GM19324 (cell line): ENCODE measurements around the gene PLPP3.

Experiments
- ATAC-seq: cut with Tn5 transposase; IDR thresholded peaks from one replicate; pipeline ENCODE4 v1.9.1; 2021; ENCODE audit warnings: mild to moderate bottlenecking, moderate library complexity; ENCODE audit not compliant: unreplicated experiment, low FRiP score

The PLPP3 gene

DNA sequence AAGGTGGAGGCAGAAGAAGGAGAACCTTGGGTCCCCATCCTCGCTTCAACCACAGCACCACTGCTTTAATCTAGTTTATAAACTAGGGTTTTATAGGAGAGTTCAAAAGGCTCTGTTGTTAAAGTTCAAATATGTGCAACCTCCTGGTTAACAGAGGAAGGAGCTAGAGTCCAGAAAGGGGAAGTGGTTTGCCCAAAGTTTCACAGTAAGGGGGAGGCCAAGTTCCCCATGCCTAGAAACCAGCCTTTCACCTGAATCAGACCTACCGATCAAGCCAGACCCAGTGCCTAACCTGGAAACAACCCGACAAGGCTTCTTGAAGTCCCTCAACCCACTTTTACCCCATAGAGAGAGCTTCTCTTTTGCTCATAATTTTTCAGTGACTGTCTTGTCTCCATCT is 106.5 kb downstream of the PLPP3 start:
- peak; percentile 72 for ATAC-seq

GRCh38 chr1:56469640-56470371 is 109.6 kb downstream of the PLPP3 start:
- ATAC-seq, result no peak

DNA sequence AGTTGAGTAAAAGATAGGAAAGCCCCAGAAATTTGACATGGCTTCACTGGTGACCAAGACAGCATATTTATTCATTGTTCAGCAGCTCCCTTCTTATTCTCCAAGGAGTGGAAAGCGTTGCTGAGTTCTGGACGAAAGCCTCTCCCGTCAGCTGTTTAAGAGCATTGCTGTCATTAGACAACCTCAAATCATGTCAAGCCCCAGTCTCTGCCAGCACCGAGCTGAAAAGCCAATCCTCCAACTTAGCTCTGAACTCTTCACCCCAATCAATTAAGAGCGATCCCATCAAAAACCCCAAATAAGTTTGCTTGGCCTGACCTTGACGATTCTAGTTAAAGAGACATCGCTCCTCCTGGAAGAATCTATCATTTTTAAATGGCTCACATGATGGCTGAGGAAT is 110.8 kb downstream of the PLPP3 start:
- no peak for ATAC-seq

DNA sequence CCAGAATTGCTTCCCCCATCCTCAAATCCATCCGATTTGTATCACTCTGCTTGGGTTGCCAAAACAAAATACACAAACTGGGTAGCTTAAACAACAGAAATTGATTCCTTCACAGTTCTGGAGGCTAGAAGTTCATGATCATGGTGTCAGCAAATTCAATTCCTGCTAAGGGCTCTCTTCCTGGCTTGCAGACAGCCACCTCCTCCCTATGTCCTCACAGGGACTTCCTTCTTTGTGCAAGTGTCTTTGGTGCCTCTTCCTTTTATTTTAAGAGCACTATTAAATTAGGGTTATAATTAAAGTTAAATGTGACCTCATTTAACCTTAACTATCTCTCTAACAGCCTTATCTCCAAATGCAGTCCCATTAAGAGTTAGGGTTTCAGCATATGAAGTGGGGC is 112.8 kb downstream of the PLPP3 start:
- ATAC-seq, result no peak

DNA sequence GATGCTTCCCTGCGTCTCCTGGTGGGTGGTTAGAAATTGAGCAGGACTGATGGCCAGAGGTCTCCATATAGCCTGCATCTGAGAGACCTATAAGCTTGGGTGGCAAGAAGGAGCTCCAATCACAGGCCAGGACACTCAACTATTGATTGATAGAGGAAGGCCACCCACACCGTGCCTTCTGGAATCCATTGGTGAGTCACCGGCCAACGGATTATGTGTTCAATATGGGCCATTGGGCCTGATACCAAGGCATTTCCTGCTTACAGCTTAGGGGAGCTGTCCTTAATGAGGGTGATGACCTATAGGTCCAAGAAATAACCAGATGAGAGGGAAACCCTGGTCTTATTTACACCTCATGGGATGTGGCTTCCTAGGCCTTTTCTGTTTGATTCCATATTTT is 115.1 kb downstream of the PLPP3 start:
- no peak for ATAC-seq

DNA sequence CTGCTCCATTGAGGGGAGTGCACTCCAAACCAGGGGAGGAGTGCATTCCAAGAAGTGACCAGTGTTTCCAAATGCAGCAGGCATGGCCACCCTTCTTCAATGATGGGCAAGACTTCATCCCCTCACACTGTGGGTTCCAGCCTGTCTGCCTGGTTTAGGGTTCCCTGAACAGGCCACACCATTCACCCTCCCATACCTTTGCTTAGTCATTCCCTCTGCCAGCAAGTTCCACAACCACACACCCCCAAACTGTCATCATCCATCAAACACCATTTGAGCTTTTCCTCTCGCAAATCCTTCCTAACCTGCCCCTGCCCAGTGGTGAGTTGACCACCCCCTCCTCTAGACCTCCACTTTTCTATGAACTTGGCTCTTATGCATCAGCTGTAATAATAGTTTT is 116.0 kb downstream of the PLPP3 start:
- no peak for ATAC-seq

- ATAC-seq, result no peak
These were observed 117.2 kb downstream of the PLPP3 start for GRCh38 chr1:56462209-56462608.

- no peak for ATAC-seq
These were observed 117.9 kb downstream of the PLPP3 start for GRCh38 chr1:56461158-56462127.

- ATAC-seq, result no peak
These were observed 120.1 kb downstream of the PLPP3 start for GRCh38 chr1:56459260-56459659.

GRCh38 chr1:56457756-56458375 is 121.5 kb downstream of the PLPP3 start:
- ATAC-seq, result no peak

DNA sequence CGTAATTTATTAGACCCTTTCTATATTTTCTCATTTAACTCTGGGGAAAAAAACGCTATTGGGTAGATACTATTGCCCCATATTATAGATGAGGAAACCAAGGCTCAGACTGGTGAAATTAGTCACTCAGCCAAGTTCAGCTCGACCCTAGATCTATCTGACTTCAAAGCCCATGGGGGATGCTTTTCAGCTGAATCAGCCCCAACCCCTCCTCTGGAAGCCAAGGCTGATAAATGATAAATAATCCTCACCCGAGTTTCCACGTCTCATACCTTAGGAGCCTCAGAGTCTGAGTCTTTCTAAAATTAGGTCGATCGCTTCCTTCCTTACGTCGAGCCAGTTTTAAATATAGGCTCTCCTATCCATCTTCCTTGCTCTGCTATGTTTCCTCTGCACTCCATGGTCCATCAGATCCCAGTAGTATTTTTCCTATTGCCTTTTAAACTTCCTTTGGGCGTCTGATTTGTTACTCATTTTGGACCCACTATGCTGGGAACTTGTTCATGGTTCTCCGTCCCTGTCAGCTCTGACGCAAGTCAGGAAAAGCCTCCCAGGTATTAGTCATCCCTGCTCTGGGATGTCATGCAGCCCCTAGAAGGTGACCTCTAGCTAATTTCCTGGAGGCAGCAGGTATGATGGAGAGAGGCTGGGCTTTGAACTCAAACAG is 122.8 kb downstream of the PLPP3 start:
- no peak for ATAC-seq

GRCh38 chr1:56453417-56454078 is 125.8 kb downstream of the PLPP3 start:
- ATAC-seq, result no peak

- no peak for ATAC-seq
These were observed 126.3 kb downstream of the PLPP3 start for GRCh38 chr1:56453016-56453415.

- no peak for ATAC-seq
These were observed 127.0 kb downstream of the PLPP3 start for GRCh38 chr1:56452027-56453011.

GRCh38 chr1:56451491-56451890 is 127.9 kb downstream of the PLPP3 start:
- ATAC-seq, result no peak

- no peak for ATAC-seq
These were observed 129.2 kb downstream of the PLPP3 start for GRCh38 chr1:56450004-56450666.

DNA sequence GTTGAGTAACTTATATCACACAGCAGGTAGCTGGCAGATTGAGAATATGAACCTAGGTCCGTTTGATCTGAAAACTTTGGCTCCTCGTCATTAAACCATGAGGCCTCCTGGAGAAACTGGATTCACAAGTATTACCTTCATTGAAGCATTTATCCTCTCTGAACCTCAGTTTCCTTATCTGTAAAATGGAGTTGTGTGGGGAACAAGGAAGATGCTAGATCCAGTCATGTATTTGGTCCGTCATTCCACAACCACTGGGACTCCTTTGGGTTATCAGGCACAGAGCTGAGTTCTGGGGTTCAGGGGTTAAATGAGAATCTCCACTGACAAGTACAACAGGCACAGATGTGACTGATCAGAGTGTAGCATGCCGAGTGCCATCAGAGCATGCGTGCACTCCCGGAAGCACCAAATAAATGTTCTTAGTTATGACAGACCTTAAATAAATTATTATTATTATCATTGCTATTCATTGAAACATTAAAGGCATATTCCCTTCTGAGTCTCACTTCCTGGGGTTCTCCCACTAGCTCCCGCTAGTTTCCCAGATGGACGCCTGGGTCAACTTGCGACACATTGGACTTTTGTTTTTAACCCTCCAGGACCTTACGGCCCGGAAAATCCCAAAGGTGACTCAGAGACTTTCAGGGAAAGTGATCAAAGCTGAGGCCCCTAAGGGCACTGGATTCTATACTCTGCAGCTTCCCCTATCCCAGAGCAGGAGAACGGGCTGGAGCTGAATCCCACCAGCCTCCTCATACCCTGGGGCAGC is 130.6 kb downstream of the PLPP3 start:
- ATAC-seq, result no peak

DNA sequence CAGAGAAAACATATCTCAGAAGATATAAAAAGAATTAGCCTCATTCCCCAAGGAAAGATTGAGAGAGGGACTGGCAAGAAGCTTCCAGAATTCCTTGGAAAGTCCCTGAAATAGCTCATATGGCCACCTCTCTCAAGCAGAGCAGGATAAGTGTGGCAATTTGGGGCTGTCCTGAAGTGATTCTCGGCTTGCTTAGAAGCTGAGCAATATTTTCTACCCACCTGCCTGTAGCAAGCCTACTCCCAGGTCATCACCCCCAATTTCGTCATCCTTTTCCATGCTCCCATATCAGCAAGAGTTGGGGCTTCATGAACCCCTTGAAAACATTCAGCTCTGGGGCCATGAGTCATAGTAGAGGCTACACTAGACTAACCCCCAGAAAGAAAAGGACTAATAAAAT is 131.5 kb downstream of the PLPP3 start:
- ATAC-seq, result no peak
